Activated T-helper 17 cell treated with anti-CD3 and anti-CD28 coated beads, Interleukin-2, amount 50 U/mL, for 72 hours (primary cell): Measurements from ENCODE around the gene NOX4. TPM values are rescaled to one million over a fixed set of nuclear protein-coding genes. Genes with fewer than 3 reads are reported as not detected.

Source experiments
- ATAC-seq: fragments of 150-1000 bp; cut with Tn5 transposase; replicated peaks from 2 replicates; pipeline ENCODE4 v1.10.0; 2021; ENCODE audit warnings: mild to moderate bottlenecking, moderate library complexity
- H3K27ac Mint-ChIP-seq: one replicate; pipeline ENCODE4 v1.8.0; 2022; ENCODE audit warnings: mixed read lengths
- H3K27me3 Mint-ChIP-seq: one replicate; pipeline ENCODE4 v1.8.0; 2022; ENCODE audit warnings: mixed read lengths
- H3K36me3 Mint-ChIP-seq: one replicate; pipeline ENCODE4 v1.8.0; 2022; ENCODE audit warnings: low read depth, mild to moderate bottlenecking, mixed read lengths
- H3K4me1 Mint-ChIP-seq: one replicate; pipeline ENCODE4 v1.8.0; 2022; ENCODE audit warnings: mixed read lengths
- H3K4me3 Mint-ChIP-seq: one replicate; pipeline ENCODE4 v1.8.0; 2022; ENCODE audit warnings: mild to moderate bottlenecking, mixed read lengths
- H3K9me3 Mint-ChIP-seq: one replicate; pipeline ENCODE4 v1.8.0; 2022; ENCODE audit warnings: mixed read lengths
- total RNA-seq, 2 donors: library from RNA; stranded (reverse); gene quantifications; one replicate each; pipeline ENCODE4 v1.2.3, GENCODE V29; 2022

Gene NOX4
- not detected for total RNA-seq

DNA sequence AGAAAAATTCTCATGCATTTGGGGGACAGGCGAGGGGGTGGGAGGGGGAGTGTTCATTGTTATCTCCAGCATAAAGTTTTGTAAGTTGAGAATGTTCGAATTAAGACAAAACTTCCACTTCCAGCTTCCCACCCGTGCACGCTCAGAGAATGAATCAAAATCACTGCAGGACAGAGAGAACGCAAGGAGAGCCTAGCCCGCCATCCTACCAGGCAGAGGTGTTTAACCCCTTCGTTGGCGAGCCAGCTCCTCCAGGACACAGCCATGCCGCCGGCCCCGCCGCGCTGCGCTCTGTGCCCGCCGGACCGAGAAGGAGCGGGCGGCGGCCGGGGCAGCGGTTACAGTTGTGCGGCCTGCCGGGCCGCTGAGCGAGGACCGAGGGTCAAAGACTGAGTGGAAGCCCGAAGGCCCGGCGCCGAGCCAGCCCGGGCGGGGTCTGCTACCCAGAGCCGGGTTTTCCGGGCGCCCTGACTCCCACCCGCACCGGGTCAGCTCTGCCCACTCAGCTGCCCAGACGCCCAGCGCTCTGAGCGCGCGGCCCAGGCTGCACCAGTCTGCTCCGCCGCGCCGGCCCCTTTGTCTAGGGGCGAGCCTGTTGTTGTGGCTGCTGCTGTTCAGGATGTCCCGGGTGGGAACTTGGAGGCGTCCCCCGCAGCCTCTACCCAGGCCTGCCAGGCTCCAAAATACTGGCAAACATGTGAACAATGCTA lies at the start of gene NOX4:
NOX4 (minus strand) TSS at position 395 of the 710 bp plus-strand sequence; CDS start at position 266, 129 bp downstream.
- H3K4me3 Mint-ChIP-seq: no peak within 1 kb of the TSS
- peaks cover 4% of the 10 kb centered on the region for H3K9me3 Mint-ChIP-seq
- H3K27ac Mint-ChIP-seq: no peak within 1 kb of the TSS
- H3K4me1 Mint-ChIP-seq: no peaks in the 10 kb centered on the region
- H3K27me3 Mint-ChIP-seq: peaks cover 13% of the 10 kb centered on the region
- H3K36me3 Mint-ChIP-seq: no peaks in the 10 kb centered on the region
- no peak for ATAC-seq

DNA sequence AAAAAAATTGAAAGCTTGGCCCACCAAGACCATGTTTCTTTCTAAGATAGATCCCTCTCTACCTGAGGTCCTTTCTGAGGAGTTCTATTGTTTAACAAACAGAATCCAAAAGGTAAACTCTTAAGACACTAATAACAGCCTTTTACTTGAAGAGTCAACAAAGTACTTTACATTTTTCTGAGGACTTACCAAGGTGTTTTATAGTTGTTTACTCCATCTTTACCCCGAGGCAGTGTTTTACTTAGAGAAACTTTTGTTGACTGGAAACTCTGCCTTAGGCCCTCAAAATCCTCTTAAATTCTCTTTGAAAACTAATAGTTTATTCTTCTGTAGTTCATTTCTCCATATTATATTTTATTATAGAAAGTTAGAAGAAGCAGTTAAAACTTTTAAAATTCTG lies 49.7 kb upstream of the NOX4 start:
- Mint-ChIP-seq H3K36me3 (no peaks in the 10 kb centered on the region), H3K9me3 (peaks cover 10% of the 10 kb centered on the region), H3K4me1 (no peaks in the 10 kb centered on the region), H3K4me3 (no peak overlapping the region), H3K27me3 (peaks cover 3% of the 10 kb centered on the region), H3K27ac (no peak overlapping the region)
- no peak for ATAC-seq

DNA sequence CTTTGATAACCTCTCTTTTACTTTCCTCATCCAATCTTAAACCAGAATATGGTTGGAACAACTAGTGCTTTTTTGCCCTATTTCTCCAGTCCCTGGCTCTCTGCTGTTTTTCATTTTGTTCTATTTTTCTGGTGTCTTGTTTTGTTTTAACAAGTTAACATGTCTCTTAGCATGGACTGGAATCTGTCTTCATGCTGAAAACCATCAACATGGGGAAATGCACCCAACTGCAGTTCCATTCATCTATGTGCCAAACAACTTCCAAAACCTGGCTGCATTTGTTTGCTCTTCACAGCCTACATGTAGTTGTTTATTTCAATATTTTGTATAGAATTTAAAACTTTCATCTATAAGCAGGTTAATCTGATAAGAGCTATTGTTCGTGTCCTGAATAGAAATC lies 46.8 kb upstream of the NOX4 start:
- Mint-ChIP-seq H3K27me3 (peaks cover 3% of the 10 kb centered on the region), H3K9me3 (peaks cover 15% of the 10 kb centered on the region), H3K4me3 (no peak overlapping the region), H3K36me3 (no peaks in the 10 kb centered on the region), H3K4me1 (no peaks in the 10 kb centered on the region), H3K27ac (no peak overlapping the region)
- ATAC-seq: no peak

DNA sequence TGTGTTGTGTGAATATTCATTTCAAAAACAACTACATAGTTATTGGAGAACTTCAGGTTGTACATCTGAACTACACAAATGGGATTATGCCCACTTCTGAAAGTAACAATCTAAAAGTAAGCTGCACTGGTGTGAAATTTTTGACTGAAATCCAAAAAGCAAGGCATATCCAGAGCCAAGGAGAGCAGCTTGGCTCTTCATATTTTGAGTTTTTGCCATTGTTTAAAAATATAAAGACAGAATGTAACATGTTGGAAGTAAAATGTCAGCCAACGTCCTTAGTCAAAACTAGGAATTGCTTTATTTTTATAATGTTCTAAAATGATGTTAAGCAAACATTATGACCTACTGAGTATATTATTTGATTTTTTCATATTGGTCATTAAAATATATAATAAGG lies 45.8 kb upstream of the NOX4 start:
- no peak overlapping the region for H3K27ac Mint-ChIP-seq
- H3K4me3 Mint-ChIP-seq: no peak overlapping the region
- H3K9me3 Mint-ChIP-seq: peaks cover 21% of the 10 kb centered on the region
- peaks cover 3% of the 10 kb centered on the region for H3K27me3 Mint-ChIP-seq
- no peaks in the 10 kb centered on the region for H3K4me1 Mint-ChIP-seq
- H3K36me3 Mint-ChIP-seq: no peaks in the 10 kb centered on the region
- no peak for ATAC-seq

DNA sequence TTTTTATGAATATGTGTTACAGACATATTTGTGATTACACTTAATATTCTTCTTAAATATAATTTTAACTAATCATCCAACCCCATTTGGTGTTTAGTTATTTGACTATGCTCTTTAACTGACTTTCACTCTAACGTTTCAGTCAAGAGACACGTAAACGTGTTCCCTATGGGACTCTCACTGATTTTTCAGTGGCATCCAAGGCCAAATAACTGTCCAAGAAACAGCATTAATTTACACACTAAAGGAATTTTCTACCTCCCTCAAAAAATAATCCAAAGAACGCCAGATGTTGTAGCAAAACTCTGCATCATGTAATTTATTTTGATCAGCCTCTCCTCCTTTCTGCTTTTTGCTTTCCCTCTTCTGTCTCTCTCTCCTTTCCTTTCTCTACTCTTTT lies 44.0 kb upstream of the NOX4 start:
- H3K4me1 Mint-ChIP-seq: no peaks in the 10 kb centered on the region
- H3K27me3 Mint-ChIP-seq: peaks cover 3% of the 10 kb centered on the region
- no peak overlapping the region for H3K27ac Mint-ChIP-seq
- ATAC-seq: no peak
- H3K36me3 Mint-ChIP-seq: no peaks in the 10 kb centered on the region
- H3K9me3 Mint-ChIP-seq: peaks cover 21% of the 10 kb centered on the region
- no peak overlapping the region for H3K4me3 Mint-ChIP-seq

DNA sequence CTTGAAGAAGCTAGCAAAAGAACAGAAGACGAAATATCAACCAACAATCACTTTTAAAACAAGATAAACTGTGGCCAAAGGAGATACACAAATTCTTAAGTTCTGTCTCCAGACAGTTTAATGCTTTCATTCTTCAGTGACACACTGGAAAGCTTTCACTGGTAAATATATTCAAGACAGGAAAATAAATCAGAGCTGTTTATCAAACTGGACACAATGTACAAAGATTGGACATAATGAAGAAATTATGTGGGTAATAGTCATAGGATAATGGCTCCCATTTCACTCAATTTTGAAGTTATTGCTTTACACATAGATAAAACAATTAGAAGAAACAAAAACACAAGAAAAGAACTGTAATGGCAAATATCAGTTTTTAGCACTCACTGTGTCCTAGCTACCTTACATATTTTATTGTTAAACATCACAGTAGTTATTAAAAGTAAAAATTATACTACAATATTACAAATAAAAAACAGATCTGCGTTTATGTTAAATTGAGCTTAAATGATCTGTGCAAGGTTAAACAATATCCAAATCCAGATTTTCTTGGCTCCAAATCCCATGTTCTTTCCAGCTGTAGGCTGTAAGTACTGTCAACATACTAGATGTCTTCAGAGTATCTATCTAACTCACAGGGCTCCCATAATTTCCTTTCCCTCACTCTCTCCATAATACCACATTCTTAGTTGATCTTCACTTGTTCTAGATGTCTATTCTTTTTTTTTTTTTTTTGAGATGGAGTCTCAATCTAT lies 38.6 kb upstream of the NOX4 start:
- Mint-ChIP-seq H3K36me3 (no peaks in the 10 kb centered on the region), H3K9me3 (peaks cover 11% of the 10 kb centered on the region), H3K27me3 (no peaks in the 10 kb centered on the region), H3K27ac (no peak overlapping the region), H3K4me3 (no peak overlapping the region), H3K4me1 (no peaks in the 10 kb centered on the region)
- ATAC-seq: no peak

DNA sequence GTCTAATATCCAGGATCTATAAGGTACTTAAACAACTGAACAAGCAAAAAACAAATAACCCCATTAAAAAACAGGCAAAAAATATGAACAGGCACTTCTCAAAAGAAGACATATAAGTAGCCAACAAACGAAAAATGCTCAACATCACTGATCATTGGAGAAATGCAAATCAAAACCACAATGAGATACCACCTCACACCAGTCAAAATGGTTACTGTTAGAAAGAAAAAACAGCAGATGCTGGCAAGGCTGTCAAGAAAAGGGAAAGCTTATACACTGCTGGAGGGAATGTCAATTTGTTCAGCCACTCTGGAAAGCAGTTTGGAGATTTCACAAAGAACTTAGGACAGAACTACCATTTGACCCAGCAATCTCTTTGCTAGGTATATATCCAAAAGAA lies 30.6 kb upstream of the NOX4 start:
- no peak for ATAC-seq
- Mint-ChIP-seq H3K36me3 (no peaks in the 10 kb centered on the region), H3K9me3 (peaks cover 3% of the 10 kb centered on the region), H3K27me3 (no peaks in the 10 kb centered on the region), H3K4me1 (no peaks in the 10 kb centered on the region), H3K4me3 (no peak overlapping the region), H3K27ac (no peak overlapping the region)

DNA sequence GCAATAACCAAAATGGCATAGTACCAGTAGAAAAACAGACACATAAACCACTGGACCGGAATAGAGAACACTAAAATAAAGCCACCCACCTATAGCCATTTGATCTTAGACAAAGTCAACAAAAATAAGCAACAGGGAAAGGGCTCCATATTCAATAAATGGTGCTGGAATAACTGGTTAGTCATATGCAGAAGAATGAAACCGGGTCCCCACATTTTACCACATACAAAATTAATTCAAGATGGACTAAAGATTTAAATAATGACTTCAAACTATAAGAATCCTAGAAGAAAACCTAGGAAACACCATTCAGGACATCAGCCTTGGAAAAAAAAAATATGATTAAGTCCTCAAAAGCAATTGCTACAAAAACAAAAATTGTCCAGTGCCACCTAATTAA lies 30.1 kb upstream of the NOX4 start:
- no peak for ATAC-seq
- no peaks in the 10 kb centered on the region for H3K36me3 Mint-ChIP-seq
- no peaks in the 10 kb centered on the region for H3K27me3 Mint-ChIP-seq
- H3K9me3 Mint-ChIP-seq: peaks cover 3% of the 10 kb centered on the region
- no peak overlapping the region for H3K4me3 Mint-ChIP-seq
- H3K4me1 Mint-ChIP-seq: no peaks in the 10 kb centered on the region
- H3K27ac Mint-ChIP-seq: no peak overlapping the region

DNA sequence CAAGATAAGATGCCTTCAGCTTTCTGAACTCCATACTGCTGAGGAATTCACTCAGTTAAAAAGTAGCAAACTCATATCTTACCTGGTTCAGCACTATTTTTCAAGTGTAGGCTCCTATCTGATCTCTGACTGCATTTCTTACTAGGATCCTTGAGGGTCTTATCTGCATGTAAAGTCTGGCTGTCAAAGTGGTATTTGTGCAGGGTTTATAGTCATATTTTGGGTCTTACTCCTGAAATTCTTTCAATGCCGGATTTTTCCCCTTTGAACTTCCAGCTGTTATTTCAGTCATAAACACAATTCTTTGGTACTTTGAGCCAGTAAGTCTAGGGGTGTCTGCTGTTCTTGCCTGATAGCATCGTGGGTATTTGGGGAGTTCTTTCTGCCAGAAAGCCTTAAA lies 25.3 kb upstream of the NOX4 start:
- Mint-ChIP-seq H3K36me3 (no peaks in the 10 kb centered on the region), H3K27ac (no peak overlapping the region), H3K27me3 (no peaks in the 10 kb centered on the region), H3K9me3 (peaks cover 3% of the 10 kb centered on the region), H3K4me1 (no peaks in the 10 kb centered on the region), H3K4me3 (no peak overlapping the region)
- no peak for ATAC-seq

DNA sequence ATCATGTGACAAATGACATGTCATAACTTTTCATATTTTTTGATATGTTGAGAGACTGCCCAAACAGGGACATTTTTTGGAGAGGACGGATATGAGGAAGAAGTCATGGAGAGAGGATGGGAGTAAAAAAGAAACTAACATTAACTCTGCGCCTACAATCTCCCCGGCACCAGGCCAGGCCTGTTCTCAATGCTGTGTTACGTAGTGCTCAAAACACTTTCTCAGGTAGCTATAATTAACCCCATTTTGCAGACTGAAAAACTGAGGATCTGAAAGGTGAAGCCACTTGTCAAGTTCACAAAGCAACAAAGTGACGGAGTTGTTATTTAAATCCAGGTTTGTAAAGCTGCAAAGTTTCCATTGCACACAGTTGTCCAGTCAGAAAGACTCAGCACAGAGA lies 17.4 kb upstream of the NOX4 start:
- ATAC-seq: no peak
- Mint-ChIP-seq H3K36me3 (no peaks in the 10 kb centered on the region), H3K27ac (no peak overlapping the region), H3K4me1 (no peaks in the 10 kb centered on the region), H3K27me3 (no peaks in the 10 kb centered on the region), H3K4me3 (no peak overlapping the region), H3K9me3 (peaks cover 10% of the 10 kb centered on the region)

DNA sequence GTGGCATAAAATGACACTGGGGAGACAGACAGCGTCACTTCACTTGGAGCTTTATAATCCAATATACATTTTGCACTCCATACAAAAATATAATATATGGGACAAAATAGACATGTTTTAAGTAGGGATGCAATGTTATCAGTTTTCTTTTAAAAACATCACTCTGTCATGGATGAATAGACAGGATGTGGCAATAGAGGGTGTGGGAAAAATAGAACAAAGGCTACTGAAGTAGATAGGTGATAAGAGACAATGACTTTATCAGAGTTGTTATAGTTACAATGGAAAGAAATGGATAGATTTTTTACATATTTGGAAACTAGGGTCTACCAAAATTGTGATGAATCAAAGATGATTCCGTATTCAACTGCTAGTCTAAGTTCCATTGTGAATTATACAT lies 13.1 kb upstream of the NOX4 start:
- Mint-ChIP-seq H3K4me3 (no peak overlapping the region), H3K4me1 (no peaks in the 10 kb centered on the region), H3K27ac (no peak overlapping the region), H3K36me3 (no peaks in the 10 kb centered on the region), H3K9me3 (peaks cover 5% of the 10 kb centered on the region), H3K27me3 (no peaks in the 10 kb centered on the region)
- ATAC-seq: no peak

DNA sequence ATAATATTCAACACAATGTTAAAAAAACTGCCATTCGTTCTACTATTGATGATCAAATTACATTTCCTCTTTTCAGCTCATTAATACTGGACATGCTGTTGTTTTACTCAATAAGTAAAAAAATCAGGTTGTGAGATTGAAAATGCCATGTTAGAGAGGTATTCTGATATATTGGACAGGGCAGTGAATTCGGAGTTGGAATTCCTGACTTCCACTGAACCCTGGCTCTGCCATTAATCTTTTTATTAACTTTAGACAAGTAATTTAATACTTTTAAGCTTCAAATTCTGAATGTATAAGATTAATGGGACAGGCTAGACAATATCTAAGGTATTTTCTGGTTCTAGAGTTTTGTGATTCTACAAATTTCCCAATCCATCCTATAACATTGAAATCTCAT lies 12.2 kb upstream of the NOX4 start:
- H3K36me3 Mint-ChIP-seq: no peaks in the 10 kb centered on the region
- H3K4me3 Mint-ChIP-seq: no peak overlapping the region
- no peaks in the 10 kb centered on the region for H3K4me1 Mint-ChIP-seq
- no peak for ATAC-seq
- no peak overlapping the region for H3K27ac Mint-ChIP-seq
- no peaks in the 10 kb centered on the region for H3K27me3 Mint-ChIP-seq
- H3K9me3 Mint-ChIP-seq: peaks cover 5% of the 10 kb centered on the region

DNA sequence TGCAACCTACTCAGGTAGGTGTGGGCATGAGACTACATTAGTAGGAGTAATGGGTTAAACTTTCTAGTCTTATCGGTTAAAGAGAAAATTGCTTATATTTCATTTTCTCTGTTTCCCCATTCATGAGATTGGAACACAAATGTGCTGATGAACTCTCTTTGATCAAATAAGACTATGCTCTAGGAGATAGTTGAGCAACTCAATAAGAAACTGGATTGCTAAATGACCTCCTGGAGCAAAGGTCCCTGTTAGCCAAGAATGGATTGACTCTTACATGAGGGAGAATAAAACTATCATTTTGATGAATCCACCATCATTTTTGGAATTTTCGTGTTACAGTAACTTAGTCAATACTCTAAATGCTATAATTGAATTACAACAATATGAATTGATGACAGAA lies 11.1 kb upstream of the NOX4 start:
- no peaks in the 10 kb centered on the region for H3K4me1 Mint-ChIP-seq
- H3K27me3 Mint-ChIP-seq: no peaks in the 10 kb centered on the region
- no peak for ATAC-seq
- H3K27ac Mint-ChIP-seq: no peak overlapping the region
- peaks cover 5% of the 10 kb centered on the region for H3K9me3 Mint-ChIP-seq
- no peaks in the 10 kb centered on the region for H3K36me3 Mint-ChIP-seq
- H3K4me3 Mint-ChIP-seq: no peak overlapping the region

DNA sequence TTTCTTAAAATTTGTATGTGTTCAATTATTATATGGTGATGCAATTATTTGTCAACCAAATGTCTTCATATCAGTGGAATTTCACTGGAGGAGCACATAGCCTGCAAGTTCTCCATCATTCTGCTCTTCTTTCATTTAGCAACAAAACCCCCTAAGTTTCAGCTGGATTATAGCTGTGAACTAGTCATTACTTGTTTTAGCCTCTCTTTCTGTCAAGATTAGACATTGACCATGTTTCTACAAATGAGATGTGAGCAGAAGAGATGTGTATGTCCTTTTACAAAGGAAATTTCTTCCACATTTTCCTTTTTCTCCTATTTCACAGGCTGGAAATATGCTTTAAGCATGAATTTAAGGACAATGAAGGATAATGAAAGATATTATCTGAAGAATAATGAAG lies 9.2 kb upstream of the NOX4 start:
- no peak overlapping the region for H3K27ac Mint-ChIP-seq
- no peaks in the 10 kb centered on the region for H3K36me3 Mint-ChIP-seq
- ATAC-seq: no peak
- H3K4me1 Mint-ChIP-seq: no peaks in the 10 kb centered on the region
- no peak overlapping the region for H3K4me3 Mint-ChIP-seq
- no peaks in the 10 kb centered on the region for H3K27me3 Mint-ChIP-seq
- H3K9me3 Mint-ChIP-seq: peaks cover 6% of the 10 kb centered on the region

DNA sequence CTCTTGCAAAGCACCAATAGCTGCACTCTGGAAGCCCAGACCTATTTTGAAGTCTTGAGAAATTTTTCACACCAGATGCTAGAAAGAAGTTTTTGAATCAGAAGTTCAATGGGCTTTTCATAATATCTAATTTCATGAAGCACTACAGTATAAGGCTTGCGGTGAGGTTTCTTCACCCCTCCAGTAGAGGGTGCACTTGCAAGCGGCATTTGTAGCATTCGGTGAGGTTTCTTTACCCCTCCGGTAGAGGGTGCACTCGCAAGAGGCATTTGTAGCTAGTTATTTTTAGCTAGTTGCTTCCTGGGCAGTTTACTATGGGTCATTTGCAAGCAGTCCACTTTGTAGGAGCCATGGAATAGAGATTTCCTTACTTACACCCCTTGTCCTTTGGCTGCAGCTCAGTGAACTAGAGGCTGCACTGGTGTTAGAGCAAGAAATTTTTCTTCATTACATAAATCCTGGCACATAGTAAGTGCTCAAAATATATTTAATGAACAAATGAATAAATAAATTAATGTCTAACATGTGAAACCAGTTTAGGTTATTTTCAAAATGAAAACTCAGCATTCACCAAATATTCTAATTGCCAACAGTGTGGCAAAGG lies 7.8 kb upstream of the NOX4 start:
- Mint-ChIP-seq H3K4me3 (no peak overlapping the region), H3K27me3 (no peaks in the 10 kb centered on the region), H3K27ac (no peak overlapping the region), H3K36me3 (no peaks in the 10 kb centered on the region), H3K4me1 (no peaks in the 10 kb centered on the region), H3K9me3 (peaks cover 7% of the 10 kb centered on the region)
- ATAC-seq: no peak
